ENCODE results near the gene CCNK.
A peak's percentile ranks its signal among the peaks of the same experiment; 100 is the strongest.

The CCNK gene

GRCh38 chr14:99508896-99509629 lies 27.9 kb downstream of the CCNK start:
- DNase-seq, result no peak

- DNase-seq, result no peak
These were observed 28.8 kb downstream of the CCNK start for GRCh38 chr14:99509871-99510555.

- no peak for DNase-seq
These were observed 29.4 kb downstream of the CCNK start for GRCh38 chr14:99510556-99511139.

- DNase-seq, result no peak
These were observed 30.4 kb downstream of the CCNK start for GRCh38 chr14:99511421-99512109.

- DNase-seq, result no peak
These were observed 30.9 kb downstream of the CCNK start for GRCh38 chr14:99512110-99512449.

GRCh38 chr14:99512571-99513182 lies 31.5 kb downstream of the CCNK start:
- DNase-seq, result no peak

GRCh38 chr14:99513183-99513694 lies 32.0 kb downstream of the CCNK start:
- DNase-seq, result no peak

- DNase-seq, result no peak
These were observed 32.8 kb downstream of the CCNK start for GRCh38 chr14:99513946-99514551.

- DNase-seq, result no peak
These were observed 33.5 kb downstream of the CCNK start for GRCh38 chr14:99514552-99515300.

- DNase-seq, result no peak
These were observed 34.3 kb downstream of the CCNK start for GRCh38 chr14:99515301-99516155.

- no peak for DNase-seq
These were observed 35.1 kb downstream of the CCNK start for GRCh38 chr14:99516156-99516870.

- peak in 1 of 2 donors; percentile 10 for DNase-seq
These were observed 35.8 kb downstream of the CCNK start for GRCh38 chr14:99516871-99517642.

GRCh38 chr14:99517643-99518381 lies 36.6 kb downstream of the CCNK start:
- DNase-seq, result no peak

- DNase-seq, result peak; percentile 79 to 83
These were observed 37.5 kb downstream of the CCNK start for GRCh38 chr14:99518441-99519346.

GRCh38 chr14:99519347-99519881 lies 38.2 kb downstream of the CCNK start:
- no peak for DNase-seq

- no peak for DNase-seq
These were observed 38.8 kb downstream of the CCNK start for GRCh38 chr14:99519931-99520421.

- no peak for DNase-seq
These were observed 39.4 kb downstream of the CCNK start for GRCh38 chr14:99520571-99521081.

Data from CD4-positive, alpha-beta T cell treated with Interleukin-4 for 1 hour (primary cell).